ENCODE measurements around the gene NADK2.

- TF ChIP-seq CTCF (IDR thresholded peaks at IDR 0.05; ENCODE audit: low read depth, low read length) (no peak), EZH2phosphoT487 (IDR thresholded peaks at IDR 0.05; ENCODE audit: low read depth) (no peak)
These were observed 4.5 kb upstream of the NADK2 start for GRCh38 chr5:36246036-36246800.

Data from OCI-LY3 (cell line).